Colonic mucosa (tissue), 4 donors: ENCODE measurements around the gene ASAP3. TPM values are rescaled to one million over a fixed set of nuclear protein-coding genes. Genes with fewer than 3 reads are reported as not detected.
"Not testable (repeated sequence)": the region's sequence is repeated elsewhere in the genome, so short reads cannot be mapped to it uniquely, and the experiment has no call there.

Source experiments
- DNase-seq: peaks from one replicate; pipeline ENCODE4 v3.0.0-alpha.2; 2020
- H3K27ac ChIP-seq: fragments of 200-600 bp; one replicate; pipeline ENCODE4 v1.8.0; 2021
- H3K27me3 ChIP-seq: fragments of 200-600 bp; one replicate; pipeline ENCODE4 v1.8.0; 2021
- H3K36me3 ChIP-seq: fragments of 200-600 bp; one replicate; pipeline ENCODE4 v1.8.0; 2021
- H3K4me1 ChIP-seq: fragments of 200-600 bp; one replicate; pipeline ENCODE4 v1.8.0; 2021; ENCODE audit warnings: mild to moderate bottlenecking
- H3K4me3 ChIP-seq: fragments of 200-600 bp; one replicate; pipeline ENCODE4 v1.8.0; 2021
- H3K9ac ChIP-seq, 2 donors: one replicate each; pipeline ENCODE4 v1.7.0; 2013; ENCODE audit warnings: control low read depth in 2 of 2, low read depth in 2 of 2, low read length in 2 of 2
- H3K9me3 ChIP-seq: fragments of 200-600 bp; one replicate; pipeline ENCODE4 v1.8.0; 2021
- CTCF ChIP-seq: fragments of 200-600 bp; IDR thresholded peaks from one replicate; pipeline ENCODE4 v1.8.0; 2022; ENCODE audit warnings: antibody characterized with exemption, mild to moderate bottlenecking
- intact Hi-C: fragments of 100-400 bp; cut with DNase I; formaldehyde crosslinking; loops from one replicate; pipeline ENCODE4 v1.14.1; 2022
- total RNA-seq, 2 donors: library from RNA; stranded (reverse); fragmentation: NEBNext Ultra II Directional in 1 of 2; extraction: Animal tissue kit (Norgen Biotek cat#: 25700) in 1 of 2; gene quantifications; one replicate each; pipeline ENCODE4 v1.2.1, GENCODE V29; 2021
- donor health status: healthy.
- donor health status: DM: no; HTN: no; CAD: no.
- donor health status: DM: no; HTN: no; CAD: no.

ASAP3 gene
- total RNA-seq, 2 donors from 2014 or later = 22.9 to 27.3 TPM

DNA sequence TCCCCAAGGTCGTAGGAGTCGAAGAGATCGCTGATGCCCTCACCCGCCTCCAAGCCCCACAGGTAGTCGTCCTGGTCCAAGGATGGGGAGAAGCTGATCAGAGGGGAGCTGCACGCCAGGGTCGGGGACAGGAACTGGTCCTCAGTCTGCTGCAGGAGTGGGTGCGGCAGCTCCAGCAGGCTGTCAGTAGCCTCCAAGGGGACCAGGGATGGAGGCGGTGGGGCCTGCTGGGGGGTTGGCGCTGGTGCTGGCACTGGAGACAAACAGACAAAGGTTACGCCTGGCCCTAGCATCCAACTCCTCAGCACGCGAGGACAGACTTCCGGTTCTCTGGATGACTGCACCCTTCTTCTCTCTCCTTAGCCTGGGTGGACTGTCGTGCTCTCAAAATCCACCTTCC is 25.9 kb upstream of the ASAP3 start:
- intact Hi-C loops = no loop called here
- no peaks in the 10 kb centered on the region for H3K27me3 ChIP-seq
- DNase-seq = no peak
- H3K9ac ChIP-seq = no peak overlapping the region
- no peaks in the 10 kb centered on the region for H3K9me3 ChIP-seq
- no peak overlapping the region for H3K27ac ChIP-seq
- H3K36me3 ChIP-seq = no peaks in the 10 kb centered on the region
- no peaks in the 10 kb centered on the region for H3K4me1 ChIP-seq
- H3K4me3 ChIP-seq = no peak overlapping the region
- no peak for TF ChIP-seq CTCF

GRCh38 chr1:23506376-23507107 is 22.6 kb upstream of the ASAP3 start:
- intact Hi-C loops = no loop called here
- DNase-seq = no peak
- TF ChIP-seq CTCF = no peak

DNA sequence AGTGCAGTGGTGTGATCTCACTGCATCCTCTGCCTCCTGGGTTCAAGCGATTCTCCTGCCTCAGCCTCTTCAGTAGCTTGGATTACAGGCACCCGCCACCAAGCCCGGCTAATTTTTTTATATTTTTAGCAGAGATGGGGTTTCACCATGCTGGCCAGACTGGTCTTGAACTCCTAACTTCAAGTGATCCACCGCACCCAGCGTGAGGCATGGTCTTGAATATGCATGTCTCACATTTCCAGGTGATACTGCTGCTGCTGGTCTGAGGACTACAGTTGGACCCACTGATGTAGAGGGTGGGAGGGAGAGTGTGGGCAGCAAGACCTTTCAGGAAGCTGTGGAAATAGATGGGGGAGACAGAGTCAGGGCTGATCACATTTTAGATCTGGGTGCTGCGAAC is 21.9 kb upstream of the ASAP3 start:
- H3K27ac ChIP-seq = no peak overlapping the region
- no peak for TF ChIP-seq CTCF

More at GRCh38 chr1:23506376-23507107, 22.6 kb upstream of the ASAP3 start:
- no peak overlapping the region for H3K4me3 ChIP-seq
- H3K27ac ChIP-seq = no peak overlapping the region
- no peaks in the 10 kb centered on the region for H3K4me1 ChIP-seq
- no peaks in the 10 kb centered on the region for H3K27me3 ChIP-seq
- H3K9ac ChIP-seq = no peak overlapping the region
- no peaks in the 10 kb centered on the region for H3K36me3 ChIP-seq
- H3K9me3 ChIP-seq = no peaks in the 10 kb centered on the region

DNA sequence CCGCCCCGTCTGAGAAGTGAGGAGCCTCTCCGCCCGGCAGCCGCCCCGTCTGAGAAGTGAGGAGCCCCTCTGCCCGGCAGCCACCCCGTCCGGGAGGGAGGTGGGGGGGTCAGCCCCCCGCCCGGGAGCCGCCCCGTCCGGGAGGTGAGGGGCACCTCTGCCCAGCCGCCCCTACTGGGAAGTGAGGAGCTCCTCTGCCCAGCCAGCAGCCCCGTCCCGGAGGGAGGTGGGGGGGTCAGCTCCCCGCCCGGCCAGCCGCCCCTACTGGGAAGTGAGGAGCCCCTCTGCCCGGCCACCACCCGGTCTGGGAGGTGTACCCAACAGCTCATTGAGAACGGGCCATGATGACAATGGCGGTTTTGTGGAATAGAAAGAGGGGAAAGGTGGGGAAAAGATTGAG is 20.2 kb upstream of the ASAP3 start:
- H3K4me3 ChIP-seq, H3K27ac ChIP-seq, DNase-seq, H3K36me3 ChIP-seq, H3K9ac ChIP-seq, H3K27me3 ChIP-seq, intact Hi-C loops, H3K9me3 ChIP-seq, H3K4me1 ChIP-seq: not testable (repeated sequence)

More for the DNA sequence above, 21.9 kb upstream of the ASAP3 start:
- H3K4me1 ChIP-seq = no peaks in the 10 kb centered on the region
- no peaks in the 10 kb centered on the region for H3K36me3 ChIP-seq
- H3K4me3 ChIP-seq = no peak overlapping the region
- H3K9ac ChIP-seq = no peak overlapping the region
- no peaks in the 10 kb centered on the region for H3K27me3 ChIP-seq
- no peak for DNase-seq
- H3K9me3 ChIP-seq = no peaks in the 10 kb centered on the region
- intact Hi-C loops = no loop called here

- H3K4me3 ChIP-seq = no peak overlapping the region
- H3K27ac ChIP-seq = no peak overlapping the region
- H3K9ac ChIP-seq = no peak overlapping the region
- H3K9me3 ChIP-seq = no peaks in the 10 kb centered on the region
- H3K4me1 ChIP-seq = no peaks in the 10 kb centered on the region
- intact Hi-C loops = no loop called here
- TF ChIP-seq CTCF = no peak
- no peak for DNase-seq
- no peaks in the 10 kb centered on the region for H3K36me3 ChIP-seq
- no peaks in the 10 kb centered on the region for H3K27me3 ChIP-seq
These were observed 19.0 kb upstream of the ASAP3 start for GRCh38 chr1:23502951-23503350.

- H3K36me3 ChIP-seq = no peaks in the 10 kb centered on the region
- no peaks in the 10 kb centered on the region for H3K9me3 ChIP-seq
- intact Hi-C loops = no loop called here
- no peaks in the 10 kb centered on the region for H3K27me3 ChIP-seq
- H3K4me3 ChIP-seq = no peak overlapping the region
- no peak for TF ChIP-seq CTCF
- no peak for DNase-seq
- H3K9ac ChIP-seq = no peak overlapping the region
- no peak overlapping the region for H3K27ac ChIP-seq
- H3K4me1 ChIP-seq = no peaks in the 10 kb centered on the region
These were observed 16.5 kb upstream of the ASAP3 start for GRCh38 chr1:23500466-23500865.
